HG02973 (cell line): ENCODE results near the gene TRMT2A.

Source experiments
- ATAC-seq: cut with Tn5 transposase; IDR thresholded peaks from one replicate; pipeline ENCODE4 v1.9.1; 2021; ENCODE audit warnings: moderate library complexity; ENCODE audit not compliant: unreplicated experiment

Gene TRMT2A

DNA sequence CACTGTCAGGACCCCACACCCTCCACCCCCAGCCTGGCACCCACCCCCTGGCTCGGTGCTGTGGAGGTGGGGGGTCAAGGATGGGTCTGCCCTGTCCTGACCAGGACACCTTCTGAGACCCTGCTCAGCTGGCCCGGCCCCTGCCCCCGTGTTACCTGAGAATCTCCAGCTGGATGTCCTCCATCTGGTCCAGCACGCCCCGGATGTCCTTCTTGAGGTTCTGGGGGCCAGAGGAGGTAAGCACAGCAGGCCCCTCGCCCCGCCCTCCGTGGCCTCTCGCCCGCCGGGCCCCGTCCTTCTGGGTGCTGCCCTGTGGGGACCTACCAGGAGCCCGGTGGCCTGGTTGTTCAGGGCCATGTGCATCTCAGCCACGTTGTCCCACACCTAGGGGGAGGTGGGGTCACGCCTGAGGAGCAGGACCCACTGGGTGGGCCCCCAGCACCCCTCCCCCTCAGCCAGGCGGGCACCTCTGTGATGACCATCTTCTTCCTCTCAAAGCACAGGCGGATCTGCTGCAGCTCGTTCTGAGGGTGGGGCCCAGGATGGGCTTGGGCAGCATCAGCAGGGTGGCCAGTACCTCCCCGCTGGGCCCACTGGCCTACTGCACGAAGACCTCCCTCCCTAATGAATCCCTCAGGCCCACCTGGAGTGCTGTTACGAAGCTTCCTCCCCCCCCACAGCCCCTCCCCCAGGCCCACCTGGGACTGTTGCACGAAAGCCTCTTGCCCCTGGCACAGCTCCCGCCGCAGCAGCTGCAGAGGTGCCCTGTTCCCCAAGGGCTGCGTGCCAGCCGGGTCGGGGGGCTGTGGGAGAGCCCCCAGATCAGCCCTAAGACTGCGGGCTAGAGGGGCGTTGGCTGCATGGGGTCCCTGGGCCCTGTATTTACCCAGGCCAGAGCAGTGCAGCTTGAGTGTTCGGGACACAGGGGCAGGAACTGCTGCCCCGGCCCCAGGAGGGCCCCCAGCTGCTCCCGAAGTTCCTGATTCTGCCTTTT lies 32.5 kb upstream of the TRMT2A start:
- no peak for ATAC-seq

DNA sequence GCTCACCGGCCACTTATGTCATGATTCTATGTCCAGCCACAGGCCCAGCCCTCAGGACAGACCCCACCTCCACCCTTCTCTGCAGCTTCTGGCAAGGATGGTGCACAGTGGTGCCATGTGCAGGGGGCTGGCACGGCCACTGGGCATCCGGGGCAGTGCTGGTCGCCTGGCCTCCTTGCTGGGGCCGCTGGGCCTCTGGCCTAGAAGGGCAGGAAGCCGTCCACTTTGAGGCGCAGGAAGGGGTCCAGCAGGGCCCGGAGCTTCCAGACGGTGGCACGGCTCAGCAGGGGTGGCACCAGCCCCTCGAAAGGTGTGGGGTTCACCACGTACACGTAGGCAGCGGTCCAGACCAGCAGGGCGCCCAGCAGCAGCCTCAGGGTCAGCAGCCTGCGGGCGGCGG lies 31.4 kb upstream of the TRMT2A start:
- ATAC-seq: no peak

DNA sequence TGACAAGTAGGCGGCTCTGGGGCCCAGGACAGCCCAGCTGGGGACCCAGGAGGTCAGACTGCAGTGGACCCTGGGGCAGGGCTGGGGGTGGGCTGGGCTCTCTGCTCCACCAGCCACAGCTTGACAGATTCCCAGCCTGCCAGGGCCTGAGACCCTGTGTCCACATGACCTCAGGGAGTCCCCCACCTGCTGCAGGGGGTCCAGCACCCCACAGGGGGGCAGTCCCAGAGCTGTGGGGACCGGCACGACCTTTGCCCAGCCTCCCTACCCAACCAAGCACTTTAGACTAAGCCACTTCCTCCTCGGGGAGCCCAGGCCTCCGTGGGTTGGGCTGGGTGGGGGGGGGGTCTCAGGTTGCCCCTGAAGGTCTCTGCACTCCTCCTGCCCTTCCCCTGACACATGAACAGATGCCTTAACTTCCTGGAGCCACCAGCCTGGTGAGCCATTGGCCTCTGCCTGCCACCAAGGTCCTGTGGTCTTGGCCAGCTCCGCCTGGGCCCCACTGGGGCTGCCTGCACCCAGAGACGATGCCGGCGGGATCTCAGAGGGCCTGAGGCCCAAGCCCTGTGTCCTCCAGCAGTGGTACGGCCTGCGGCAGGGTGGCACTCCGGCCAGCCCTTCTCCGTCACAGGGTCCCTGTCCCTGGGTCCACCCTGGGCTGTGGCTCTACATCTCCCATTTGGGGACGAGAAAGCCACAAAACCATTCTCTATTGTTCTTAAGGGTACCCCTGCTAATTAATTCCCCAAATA lies 30.4 kb upstream of the TRMT2A start:
- no peak for ATAC-seq

DNA sequence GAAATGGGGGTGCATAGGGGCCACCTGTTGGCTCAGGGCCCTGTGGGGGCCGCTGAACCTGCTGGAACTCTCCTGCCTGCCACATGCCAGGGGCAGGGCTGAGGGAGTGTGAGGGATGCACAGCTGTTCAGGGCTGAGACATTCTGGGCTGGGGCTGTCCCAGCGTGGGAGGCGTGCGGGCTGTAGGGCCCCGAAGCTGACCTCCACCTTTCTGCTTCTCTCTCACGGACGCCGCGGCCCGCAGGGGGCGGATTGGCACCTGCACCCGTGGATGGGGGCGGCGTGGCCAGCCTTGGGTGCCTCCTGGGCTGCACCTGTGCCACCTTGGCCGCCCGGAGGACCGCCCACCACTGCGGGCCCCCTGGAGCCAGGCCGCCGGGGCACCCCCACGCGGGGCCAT lies 29.8 kb upstream of the TRMT2A start:
- no peak for ATAC-seq

DNA sequence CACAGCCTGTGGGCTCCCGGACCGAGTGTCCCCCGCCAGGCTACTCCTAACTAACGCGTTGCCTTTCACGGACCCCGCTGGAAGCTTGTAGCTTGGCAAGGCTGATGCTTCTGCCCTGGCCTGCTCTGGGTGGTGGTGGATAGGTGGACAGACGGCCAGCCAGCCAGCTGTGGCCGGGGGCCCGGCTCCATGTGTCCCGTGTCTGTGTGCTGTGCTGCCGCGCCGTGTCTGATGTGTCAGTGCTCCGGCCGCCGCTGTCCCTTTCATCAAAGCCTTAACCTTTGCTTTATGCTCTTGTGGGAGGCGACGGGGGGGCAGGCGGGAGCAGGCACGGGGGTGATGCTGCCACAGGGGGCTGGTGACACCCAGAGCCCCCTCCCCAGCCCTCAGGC lies 28.8 kb upstream of the TRMT2A start:
- no peak for ATAC-seq

DNA sequence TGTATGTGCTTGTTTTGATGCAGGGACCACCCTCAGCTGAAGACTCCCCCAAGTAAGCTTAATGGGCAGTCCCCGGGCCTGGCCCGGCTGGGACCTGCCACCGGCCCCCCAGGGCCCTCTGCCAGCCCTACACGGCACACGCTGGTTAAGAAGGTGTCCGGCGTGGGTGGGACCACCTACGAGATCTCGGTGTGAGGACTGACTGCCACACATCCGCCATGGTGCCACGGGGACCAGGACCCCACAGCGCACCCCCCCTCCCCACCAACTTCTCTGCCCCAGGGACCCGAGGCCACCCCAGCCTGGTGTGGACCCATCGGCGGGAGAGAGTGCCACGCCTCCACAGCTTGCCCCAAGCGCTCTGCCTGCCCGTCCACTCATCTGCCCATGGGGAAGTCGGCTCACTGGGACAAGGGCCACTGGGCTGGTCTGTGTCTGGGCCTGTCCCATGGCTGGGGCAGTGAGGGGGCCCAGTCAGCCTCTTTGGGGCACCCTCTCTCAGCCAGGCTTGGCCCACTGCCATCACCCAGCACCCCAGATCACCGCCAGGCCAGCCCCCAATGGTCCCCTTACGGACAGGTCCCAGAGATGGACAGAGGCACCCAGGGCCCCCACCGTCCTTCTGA lies 28.3 kb upstream of the TRMT2A start:
- ATAC-seq: no peak

DNA sequence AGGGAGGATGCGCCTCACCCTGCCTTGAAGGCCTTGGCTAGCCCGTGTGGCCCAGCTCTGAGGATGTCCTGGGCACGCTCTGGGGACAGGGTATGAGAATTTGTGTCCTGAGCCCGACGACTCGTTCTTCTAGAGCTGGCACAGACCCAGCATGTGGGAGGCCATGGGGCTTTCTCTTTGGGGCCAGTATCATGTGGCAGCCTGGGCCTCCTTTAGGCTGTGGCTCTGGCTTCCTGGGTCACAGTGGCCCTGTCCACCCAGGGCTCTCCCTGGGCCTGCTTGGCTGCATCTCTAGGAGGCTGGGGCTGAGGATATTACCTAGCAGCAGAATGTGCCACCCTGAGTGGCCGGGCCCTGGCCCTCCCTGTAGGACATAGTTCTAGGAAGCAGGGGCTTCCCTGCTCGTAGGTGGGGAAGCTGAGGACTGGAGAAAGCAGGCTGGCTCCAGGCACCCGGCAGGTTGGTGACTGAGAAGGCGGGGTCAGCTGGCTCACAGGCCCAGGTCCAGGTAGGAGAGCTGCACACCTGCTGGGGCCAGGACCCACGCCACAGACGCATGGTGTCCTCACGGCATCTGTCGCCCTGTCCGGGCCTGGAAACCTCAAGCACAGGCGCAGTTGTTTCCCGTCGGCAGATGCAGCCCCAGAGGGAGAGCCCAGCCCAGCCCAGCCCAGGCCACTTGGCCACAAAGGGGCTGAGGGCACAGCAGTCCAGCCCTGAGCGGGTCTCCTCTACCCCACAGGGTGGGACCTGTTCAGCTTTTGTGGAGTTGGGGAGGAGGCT lies 27.0 kb upstream of the TRMT2A start:
- no peak for ATAC-seq

DNA sequence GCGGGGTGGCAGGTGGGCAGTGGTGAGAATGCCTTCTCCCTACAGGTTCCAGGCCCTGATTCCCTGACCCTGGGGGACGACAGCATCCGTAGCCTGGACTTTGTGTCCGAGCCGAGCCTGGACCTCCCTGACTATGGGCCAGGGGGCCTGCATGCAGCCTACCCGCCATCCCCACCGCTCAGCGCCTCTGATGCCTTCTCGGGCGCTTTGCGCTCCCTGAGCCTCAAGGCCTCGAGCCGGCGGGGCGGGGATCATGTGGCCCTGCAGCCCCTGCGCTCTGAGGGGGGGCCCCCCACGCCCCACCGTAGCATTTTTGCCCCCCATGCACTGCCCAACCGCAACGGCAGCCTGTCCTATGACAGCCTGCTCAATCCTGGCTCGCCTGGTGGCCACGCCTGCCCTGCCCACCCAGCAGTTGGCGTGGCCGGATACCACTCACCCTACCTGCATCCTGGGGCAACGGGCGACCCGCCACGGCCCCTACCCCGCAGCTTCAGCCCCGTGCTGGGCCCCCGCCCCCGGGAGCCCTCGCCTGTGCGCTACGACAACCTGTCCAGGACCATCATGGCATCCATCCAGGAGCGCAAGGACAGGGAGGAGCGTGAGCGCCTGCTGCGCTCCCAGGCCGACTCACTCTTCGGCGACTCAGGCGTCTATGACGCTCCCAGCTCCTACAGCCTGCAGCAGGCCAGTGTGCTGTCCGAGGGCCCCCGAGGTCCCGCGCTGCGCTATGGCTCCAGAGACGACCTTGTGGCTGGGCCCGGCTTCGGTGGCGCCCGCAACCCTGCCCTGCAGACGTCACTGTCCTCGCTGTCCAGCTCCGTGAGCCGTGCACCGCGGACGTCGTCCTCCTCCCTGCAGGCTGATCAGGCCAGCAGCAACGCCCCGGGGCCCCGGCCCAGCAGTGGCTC lies 25.9 kb upstream of the TRMT2A start:
- ATAC-seq: no peak

DNA sequence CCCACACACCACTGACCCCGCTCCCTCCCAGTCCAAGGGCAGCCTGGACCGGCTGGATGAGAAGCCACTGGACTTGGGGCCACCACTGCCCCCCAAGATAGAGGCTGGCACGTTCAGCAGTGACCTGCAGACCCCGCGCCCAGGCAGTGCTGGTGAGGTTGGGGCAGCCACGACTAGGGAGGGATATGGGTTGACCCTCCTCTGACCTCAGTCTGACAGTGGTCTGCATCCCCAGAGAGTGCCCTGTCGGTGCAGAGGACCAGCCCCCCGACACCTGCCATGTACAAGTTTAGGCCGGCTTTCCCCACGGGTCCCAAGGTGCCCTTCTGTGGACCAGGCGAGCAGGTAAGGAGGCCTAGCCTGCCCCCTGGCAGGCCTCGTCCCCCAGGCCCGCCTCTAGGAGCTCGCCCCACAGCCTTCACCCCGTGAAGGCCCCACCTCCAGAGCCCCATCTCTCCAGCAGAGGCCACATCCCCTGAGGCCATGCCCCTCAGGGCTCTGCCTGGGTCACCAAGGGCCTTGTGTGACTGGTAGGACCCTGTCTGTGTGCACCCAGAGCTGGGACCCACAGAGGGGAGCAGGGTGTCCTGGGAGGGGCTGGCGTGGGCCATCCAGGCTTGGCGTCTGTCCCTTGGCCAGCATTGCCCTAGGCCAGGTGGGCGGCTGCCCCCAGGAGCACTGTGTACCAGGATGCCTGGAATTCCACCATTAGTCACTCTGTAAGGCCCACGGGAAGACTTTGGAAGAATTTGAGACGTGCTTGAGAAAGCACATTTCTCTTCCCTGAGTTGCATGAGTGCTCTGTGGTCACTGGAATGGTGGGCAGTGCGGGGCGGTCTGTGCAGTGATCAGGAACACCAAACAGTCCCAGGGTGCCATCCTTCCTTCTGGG lies 24.4 kb upstream of the TRMT2A start:
- no peak for ATAC-seq

DNA sequence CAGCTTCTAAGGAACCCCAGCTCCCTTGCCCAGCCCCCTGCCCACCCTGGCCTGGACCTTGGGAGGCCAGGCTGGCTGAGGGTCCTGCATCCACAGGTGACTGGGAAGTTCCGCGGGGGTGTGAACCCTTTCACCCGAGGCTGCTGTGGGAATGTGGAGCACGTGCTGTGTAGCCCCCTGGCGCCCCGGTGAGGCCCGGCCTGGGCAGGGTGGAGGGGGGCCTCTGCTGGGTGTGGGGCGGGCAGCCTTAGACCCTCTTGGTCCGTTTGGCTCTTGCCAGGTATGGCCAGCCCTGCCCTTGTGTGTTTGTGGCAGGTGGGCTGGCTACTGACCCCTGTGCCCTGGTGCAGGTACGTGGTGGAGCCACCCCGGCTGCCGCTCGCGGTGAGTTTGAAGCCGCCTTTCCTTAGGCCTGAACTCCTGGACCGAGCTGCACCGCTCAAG lies 23.5 kb upstream of the TRMT2A start:
- ATAC-seq: no peak

DNA sequence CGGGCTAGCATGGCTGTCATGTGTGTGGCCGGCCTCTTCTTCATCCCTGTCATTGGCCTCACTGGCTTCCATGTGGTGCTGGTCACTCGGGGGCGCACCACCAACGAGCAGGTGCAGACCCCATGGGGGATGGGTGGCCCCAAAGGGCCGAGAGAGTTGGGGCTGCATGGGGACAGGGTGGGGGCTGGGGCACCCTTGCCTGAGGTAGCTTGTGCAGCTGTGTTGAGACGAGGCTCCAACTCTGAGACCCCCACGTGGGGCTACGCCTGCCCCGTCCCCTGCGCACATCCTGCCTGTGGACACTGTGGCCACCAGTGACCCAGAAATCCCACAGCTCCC lies 23.1 kb upstream of the TRMT2A start:
- no peak for ATAC-seq

DNA sequence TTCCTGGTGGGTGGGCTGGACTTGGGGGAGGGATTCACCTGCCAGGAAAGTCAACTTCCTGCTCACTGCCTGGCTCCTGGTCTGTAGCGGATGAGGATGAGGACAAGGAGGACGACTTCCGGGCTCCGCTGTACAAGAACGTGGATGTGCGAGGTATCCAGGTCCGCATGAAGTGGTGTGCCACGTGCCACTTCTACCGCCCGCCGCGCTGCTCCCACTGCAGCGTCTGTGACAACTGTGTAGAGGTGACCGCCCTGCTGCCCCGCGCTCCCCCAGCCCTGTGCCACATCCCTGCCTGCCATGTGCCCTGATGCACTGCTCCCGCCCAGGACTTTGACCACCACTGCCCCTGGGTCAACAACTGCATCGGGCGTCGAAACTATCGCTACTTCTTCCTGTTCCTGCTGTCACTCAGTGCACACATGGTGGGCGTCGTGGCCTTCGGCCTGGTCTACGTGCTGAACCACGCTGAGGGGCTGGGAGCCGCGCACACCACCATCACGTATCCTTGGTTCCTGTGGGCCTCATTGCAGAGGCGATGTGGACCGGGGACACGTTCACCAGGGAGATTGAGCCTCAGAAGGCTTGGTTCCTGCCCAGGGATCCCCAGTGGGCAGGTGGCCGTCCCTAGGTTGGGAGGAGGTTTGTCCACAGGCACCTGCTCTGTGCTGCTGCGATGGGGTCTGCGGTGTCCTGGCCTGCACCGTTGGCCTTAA lies 22.5 kb upstream of the TRMT2A start:
- no peak for ATAC-seq

DNA sequence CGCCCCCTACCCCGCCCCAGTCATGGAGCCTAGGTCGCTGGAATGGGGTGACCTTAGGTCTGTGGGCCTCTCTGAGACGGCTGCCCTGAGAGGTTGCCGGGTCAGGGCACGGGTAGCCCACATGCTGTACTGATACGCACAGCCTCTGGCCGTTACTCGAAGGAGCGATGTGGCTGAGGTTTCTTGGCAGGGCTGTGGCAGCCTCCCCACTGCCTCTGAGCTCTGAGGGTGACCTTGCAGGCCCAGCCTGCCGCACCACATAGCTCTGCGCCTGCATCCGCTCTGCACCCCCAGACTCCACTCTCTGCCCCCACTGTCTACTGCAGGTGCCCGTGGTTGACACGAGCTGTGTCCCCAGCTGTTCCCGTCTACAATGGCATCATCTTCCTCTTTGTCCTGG lies 21.8 kb upstream of the TRMT2A start:
- no peak for ATAC-seq

DNA sequence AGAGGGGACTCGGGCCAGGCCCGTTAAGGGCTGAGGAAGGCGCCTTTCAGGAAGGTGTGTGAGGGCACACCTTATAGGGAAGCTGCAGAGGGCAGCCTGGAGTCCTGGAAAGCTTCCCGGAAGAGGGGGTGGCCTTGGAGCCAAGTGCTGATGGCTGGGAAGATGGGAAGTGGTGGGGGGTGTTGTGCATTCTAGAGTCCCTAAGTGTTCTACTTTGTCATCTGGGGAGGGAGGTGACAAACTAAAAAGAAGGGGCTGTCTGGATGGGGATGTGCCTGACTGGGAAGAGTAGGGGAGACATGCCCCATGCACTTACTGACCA lies 21.4 kb upstream of the TRMT2A start:
- no peak for ATAC-seq

DNA sequence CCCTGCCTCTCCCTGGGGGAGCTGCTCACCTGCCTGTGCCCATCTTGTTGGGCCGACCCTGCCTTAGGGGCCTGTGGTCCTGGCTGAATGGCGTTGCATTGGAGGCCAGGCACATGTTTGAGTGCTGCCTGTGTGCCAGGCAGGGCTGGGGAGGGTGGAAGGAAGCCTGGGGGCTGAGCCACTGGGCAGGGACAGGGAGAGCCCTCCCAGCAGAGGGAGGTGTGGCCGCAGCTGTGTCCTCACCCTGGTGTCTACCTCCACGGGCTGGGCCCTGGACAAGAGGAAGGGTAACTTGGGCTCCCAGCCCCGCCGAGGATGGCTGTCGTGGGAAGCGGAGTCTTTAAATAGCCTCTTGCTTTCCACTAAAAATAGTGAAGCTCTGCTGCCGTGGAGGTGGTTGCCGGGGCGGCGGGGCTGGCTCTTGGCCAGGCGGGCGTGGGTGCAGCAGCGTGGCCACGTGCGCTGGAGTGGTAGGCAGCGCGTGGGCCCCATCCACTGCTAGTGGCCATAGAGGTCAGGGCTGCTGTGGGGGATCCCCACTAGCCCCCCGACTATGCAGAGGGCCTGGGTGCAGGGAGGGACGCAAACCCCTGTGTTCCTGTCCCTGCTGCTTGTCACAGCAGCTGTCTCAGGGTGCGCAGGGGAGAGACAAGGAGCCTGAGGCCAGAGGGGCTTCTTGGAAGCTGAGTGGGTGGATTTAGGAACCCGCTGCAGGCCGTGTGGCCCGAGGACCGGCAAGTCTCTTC lies 20.8 kb upstream of the TRMT2A start:
- no peak for ATAC-seq

DNA sequence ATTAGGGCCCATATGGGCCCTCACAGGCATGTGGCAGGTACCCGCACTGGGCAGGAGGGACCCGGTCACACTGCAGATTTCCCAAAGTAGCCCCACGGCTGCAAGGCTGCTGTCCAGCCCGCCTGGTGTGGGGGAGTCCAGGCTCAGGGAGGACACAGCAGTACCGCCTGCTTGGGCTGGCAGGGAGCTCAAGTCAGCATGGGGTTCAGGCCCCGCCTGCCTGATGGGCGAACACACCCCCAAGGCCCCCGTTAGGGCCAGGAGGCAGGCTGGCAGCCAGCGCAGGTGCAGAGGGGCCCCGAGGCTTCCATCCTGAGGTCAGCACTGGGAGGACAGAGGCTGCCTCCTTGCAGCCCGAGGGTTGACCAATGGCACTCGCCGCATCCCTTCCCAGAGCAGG lies 20.1 kb upstream of the TRMT2A start:
- ATAC-seq: no peak

DNA sequence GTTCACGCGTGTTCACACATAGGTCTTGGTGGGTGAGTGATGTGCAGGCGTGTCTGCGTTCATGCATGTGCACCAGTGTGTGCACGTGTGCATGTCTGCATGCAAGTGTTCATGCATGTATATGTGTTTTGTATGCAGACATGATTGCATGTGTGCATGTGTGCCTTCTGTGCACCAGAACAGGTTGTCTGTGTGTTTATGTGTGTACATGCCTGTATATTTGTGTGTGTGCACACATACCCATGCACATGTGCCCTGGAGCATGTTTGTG lies 19.5 kb upstream of the TRMT2A start:
- ATAC-seq: no peak
